CD4-positive, CD25-positive, alpha-beta regulatory T cell (primary cell): ENCODE data around the gene SLC8A1. TPM values are rescaled to one million over a fixed set of nuclear protein-coding genes. Genes with fewer than 3 reads are reported as not detected.

Source experiments
- ATAC-seq, 2 donors: fragments of 150-1000 bp; cut with Tn5 transposase; one replicate each; pipeline ENCODE4 v1.10.0; 2021; ENCODE audit warnings: low read depth in 2 of 2, moderate number of reproducible peaks in 2 of 2, moderate library complexity in 1 of 2
- DNase-seq, 3 donors: peaks; one replicate each; pipeline versions ENCODE4 v3.0.0 to v3.0.0-alpha.2; 2012 to 2022; ENCODE audit warnings: mixed read lengths in 1 of 3
- H3K27ac ChIP-seq: one replicate; pipeline ENCODE4 v1.7.0; 2013; ENCODE audit warnings: mild to moderate bottlenecking, low read length; ENCODE audit not compliant: insufficient read depth, poor library complexity, severe bottlenecking
- H3K27me3 ChIP-seq: one replicate; pipeline ENCODE4 v1.7.0; 2013; ENCODE audit warnings: low read length; ENCODE audit not compliant: control insufficient read depth, insufficient read depth
- H3K36me3 ChIP-seq: one replicate; pipeline ENCODE4 v1.7.0; 2013; ENCODE audit warnings: mild to moderate bottlenecking, low read length, moderate library complexity; ENCODE audit not compliant: control insufficient read depth, insufficient read depth
- H3K4me1 ChIP-seq: 2 replicates; pipeline ENCODE4 v1.7.0; 2013; ENCODE audit warnings: mild to moderate bottlenecking, low read length; ENCODE audit not compliant: insufficient read depth, control insufficient read depth, poor library complexity, severe bottlenecking
- H3K4me3 ChIP-seq: one replicate; pipeline ENCODE4 v1.7.0; 2013; ENCODE audit warnings: low read depth, mild to moderate bottlenecking, low read length, moderate library complexity
- H3K9me3 ChIP-seq, 2 experiments: 1 replicate in 1 of 2; 2 replicates in 1 of 2; pipeline ENCODE4 v1.7.0; 2013; ENCODE audit warnings: low read length in 2 of 2, mild to moderate bottlenecking in 1 of 2, moderate library complexity in 1 of 2; ENCODE audit not compliant: control insufficient read depth in 2 of 2
- H3K27ac Mint-ChIP-seq, 3 donors: one replicate each; pipeline ENCODE4 v1.8.0; 2020 to 2022; ENCODE audit warnings: mild to moderate bottlenecking in 3 of 3, mixed read lengths in 3 of 3, moderate library complexity in 2 of 3
- H3K27me3 Mint-ChIP-seq: one replicate; pipeline ENCODE4 v1.8.0; 2022; ENCODE audit warnings: mild to moderate bottlenecking, mixed read lengths
- H3K36me3 Mint-ChIP-seq: one replicate; pipeline ENCODE4 v1.8.0; 2020; ENCODE audit warnings: mixed read lengths
- H3K4me1 Mint-ChIP-seq, 4 donors: one replicate each; pipeline ENCODE4 v1.8.0; 2020 to 2022; ENCODE audit warnings: mixed read lengths in 4 of 4, mild to moderate bottlenecking in 1 of 4
- H3K4me3 Mint-ChIP-seq, 4 donors: one replicate each; pipeline ENCODE4 v1.8.0; 2020 to 2022; ENCODE audit warnings: mild to moderate bottlenecking in 4 of 4, mixed read lengths in 4 of 4, moderate library complexity in 3 of 4
- H3K9me3 Mint-ChIP-seq, 7 donors: one replicate each; pipeline ENCODE4 v1.8.0; 2020 to 2022; ENCODE audit warnings: mixed read lengths in 7 of 7, mild to moderate bottlenecking in 3 of 7, moderate library complexity in 2 of 7
- polyA plus RNA-seq, 4 donors: library from polyadenylated mRNA; unstranded; fragments of 300-500 nt; fragmentation: Illumina TruSeq; gene quantifications; one replicate each; pipeline ENCODE4 v1.2.3, GENCODE V29; 2021
- total RNA-seq: library from RNA; stranded (reverse); gene quantifications from one replicate; pipeline ENCODE4 v1.2.3, GENCODE V29; 2022

SLC8A1 gene
- total and polyA plus RNA-seq, 5 donors from 2014 or later, result 0.22 to 0.43 TPM; not detected in 3

DNA sequence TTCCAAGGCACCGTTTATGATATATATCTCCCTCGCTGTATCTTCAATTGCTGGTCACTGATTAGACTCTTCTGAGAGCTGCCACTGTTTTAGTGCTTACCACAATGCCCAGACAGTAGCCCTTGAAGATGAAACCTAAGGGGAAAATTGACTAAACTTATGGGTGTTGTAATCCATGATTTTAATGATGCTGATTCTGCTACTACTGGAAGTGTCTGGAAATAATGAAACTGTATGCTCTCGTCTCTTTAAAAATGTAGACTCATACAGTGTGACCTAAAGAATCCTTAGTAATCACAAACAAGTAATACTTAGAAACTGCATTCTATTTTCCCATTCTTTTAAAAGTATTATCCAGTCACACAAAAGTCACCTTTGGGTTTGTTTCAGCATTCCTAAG lies 5.5 kb upstream of the SLC8A1 start:
- Histone ChIP-seq H3K36me3 (no peaks in the 10 kb centered on the region), H3K27ac (no peak overlapping the region), H3K4me1 (no peaks in the 10 kb centered on the region), H3K9me3 (no peaks in the 10 kb centered on the region), H3K27me3 (peaks cover 4% of the 10 kb centered on the region), H3K4me3 (no peak overlapping the region)
- H3K36me3 Mint-ChIP-seq, result peaks cover 3% of the 10 kb centered on the region
- H3K4me1 Mint-ChIP-seq, result peaks cover 0 to 4% (median 2%) of the 10 kb centered on the region in 4 donors
- no peak for DNase-seq
- H3K9me3 Mint-ChIP-seq, result peaks cover 0 to 4% (median 0%) of the 10 kb centered on the region in 7 donors
- no peak overlapping the region for H3K27ac Mint-ChIP-seq
- H3K4me3 Mint-ChIP-seq, result no peak overlapping the region
- H3K27me3 Mint-ChIP-seq, result peaks cover 12% of the 10 kb centered on the region
- ATAC-seq, result no peak

DNA sequence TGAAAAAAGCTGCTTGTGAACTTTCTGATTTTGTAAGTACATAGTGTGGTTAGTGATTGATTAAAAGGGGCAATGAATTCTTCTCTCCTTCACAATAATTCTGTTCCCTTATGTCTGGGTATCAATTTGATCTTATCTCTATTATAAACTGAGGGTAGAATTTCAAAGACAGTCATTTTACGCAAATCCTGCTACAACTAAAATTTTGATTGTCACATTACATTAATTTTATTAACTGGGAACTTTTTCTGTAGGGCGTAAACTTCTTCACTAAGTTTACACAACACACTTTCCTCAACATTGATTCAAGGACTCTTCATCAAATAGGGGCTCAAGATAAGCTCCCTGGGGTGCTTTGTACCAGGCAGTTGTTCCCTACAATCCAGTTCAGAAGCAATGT lies 5.0 kb upstream of the SLC8A1 start:
- Mint-ChIP-seq H3K4me3 (no peak overlapping the region), H3K9me3 (peaks cover 0 to 5% (median 0%) of the 10 kb centered on the region in 7 donors), H3K27ac (no peak overlapping the region), H3K4me1 (peaks cover 0 to 6% (median 4%) of the 10 kb centered on the region in 4 donors), H3K36me3 (peaks cover 4% of the 10 kb centered on the region), H3K27me3 (peaks cover 15% of the 10 kb centered on the region)
- ATAC-seq (no peak), DNase-seq (no peak)
- Histone ChIP-seq H3K27me3 (peaks cover 4% of the 10 kb centered on the region), H3K4me1 (no peaks in the 10 kb centered on the region), H3K27ac (no peak overlapping the region), H3K36me3 (no peaks in the 10 kb centered on the region), H3K4me3 (no peak overlapping the region), H3K9me3 (no peaks in the 10 kb centered on the region)

DNA sequence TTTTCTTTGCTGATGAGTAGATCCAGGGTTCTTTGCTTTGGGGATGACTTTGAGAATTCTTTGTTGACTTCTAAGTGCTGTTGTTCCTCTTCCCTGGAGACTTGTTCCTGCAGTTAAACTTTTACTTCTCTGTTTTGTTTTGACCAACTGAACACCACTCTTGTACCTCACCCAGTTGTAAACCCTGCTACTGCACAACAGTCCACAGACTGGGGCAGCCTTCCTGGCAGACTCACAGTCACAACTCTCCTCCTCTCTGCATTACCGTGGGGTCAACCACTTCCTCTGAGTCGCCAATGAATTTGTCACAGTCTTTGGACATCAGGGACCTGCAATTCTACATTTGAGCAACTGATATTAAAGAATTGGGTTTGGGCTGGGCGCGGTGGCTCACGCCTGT lies 3.8 kb upstream of the SLC8A1 start:
- Mint-ChIP-seq H3K36me3 (peaks cover 4% of the 10 kb centered on the region), H3K9me3 (peaks cover 0 to 5% (median 2%) of the 10 kb centered on the region in 7 donors), H3K27ac (no peak overlapping the region), H3K27me3 (peaks cover 23% of the 10 kb centered on the region), H3K4me3 (no peak overlapping the region), H3K4me1 (peaks cover 0 to 14% (median 4%) of the 10 kb centered on the region in 4 donors)
- Histone ChIP-seq H3K9me3 (no peaks in the 10 kb centered on the region), H3K4me3 (no peak overlapping the region), H3K27ac (no peak overlapping the region), H3K4me1 (no peaks in the 10 kb centered on the region), H3K36me3 (no peaks in the 10 kb centered on the region), H3K27me3 (peaks cover 4% of the 10 kb centered on the region)
- DNase-seq, result no peak
- no peak for ATAC-seq

DNA sequence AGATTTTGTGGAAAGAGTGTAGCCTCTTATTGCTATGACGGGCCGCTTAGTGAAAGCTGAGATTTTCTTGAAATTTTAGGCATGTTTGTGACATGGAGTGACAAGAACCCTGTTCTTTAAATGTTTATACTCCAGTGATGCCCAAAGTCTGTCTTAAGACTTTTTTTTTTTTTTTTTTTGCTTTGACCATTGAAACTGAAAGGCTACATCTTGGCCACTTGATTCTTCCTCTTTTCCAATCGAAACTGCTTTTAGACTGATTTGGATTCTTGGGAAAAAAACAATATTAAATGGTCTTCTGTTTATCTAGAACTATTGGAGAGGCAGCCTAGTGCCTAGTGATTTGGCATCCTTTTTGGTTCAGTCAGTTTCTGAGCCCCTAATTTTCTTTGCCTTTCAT lies 2.4 kb upstream of the SLC8A1 start:
- peaks cover 29% of the 10 kb centered on the region for H3K27me3 Mint-ChIP-seq
- Histone ChIP-seq H3K27ac (no peak overlapping the region), H3K4me3 (no peak overlapping the region), H3K27me3 (peaks cover 6% of the 10 kb centered on the region), H3K9me3 (no peaks in the 10 kb centered on the region), H3K4me1 (no peaks in the 10 kb centered on the region), H3K36me3 (no peaks in the 10 kb centered on the region)
- H3K4me1 Mint-ChIP-seq, result peaks cover 0 to 19% (median 6%) of the 10 kb centered on the region in 4 donors
- H3K9me3 Mint-ChIP-seq, result peaks cover 0 to 6% (median 2%) of the 10 kb centered on the region in 7 donors
- H3K4me3 Mint-ChIP-seq, result peak overlapping the region in 1 of 4 donors; percentile 3
- ATAC-seq, result no peak
- H3K27ac Mint-ChIP-seq, result no peak overlapping the region
- peaks cover 4% of the 10 kb centered on the region for H3K36me3 Mint-ChIP-seq
- no peak for DNase-seq

DNA sequence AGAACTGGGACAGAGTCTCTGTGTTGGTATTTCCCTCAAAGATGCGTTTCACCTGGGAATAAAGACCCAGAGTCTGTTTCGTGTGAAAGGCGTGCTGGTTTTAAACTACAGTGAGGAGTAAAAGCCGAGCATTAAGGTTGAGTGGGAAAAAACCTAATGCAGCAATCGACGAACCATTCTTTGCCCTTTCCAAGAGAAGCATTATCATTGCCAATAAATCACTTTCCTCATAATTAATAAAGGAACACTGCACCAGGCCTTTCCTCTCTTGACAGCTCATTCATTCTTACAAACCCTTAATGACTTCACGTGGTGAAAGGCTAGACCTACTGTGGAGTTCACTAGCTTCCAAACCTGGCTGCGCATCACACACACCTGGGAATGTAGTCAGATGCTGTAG lies 896 bp upstream of the SLC8A1 start:
- Histone ChIP-seq H3K4me3 (no peak overlapping the region), H3K27ac (no peak overlapping the region), H3K4me1 (no peaks in the 10 kb centered on the region), H3K27me3 (peaks cover 6% of the 10 kb centered on the region), H3K9me3 (no peaks in the 10 kb centered on the region), H3K36me3 (no peaks in the 10 kb centered on the region)
- peaks cover 4% of the 10 kb centered on the region for H3K36me3 Mint-ChIP-seq
- H3K9me3 Mint-ChIP-seq, result peaks cover 0 to 6% (median 2%) of the 10 kb centered on the region in 7 donors
- H3K4me1 Mint-ChIP-seq, result peaks cover 0 to 19% (median 7%) of the 10 kb centered on the region in 4 donors
- H3K27me3 Mint-ChIP-seq, result peaks cover 29% of the 10 kb centered on the region
- ATAC-seq (no peak), DNase-seq (no peak)
- H3K4me3 Mint-ChIP-seq, result peak overlapping the region in 3 of 4 donors; percentile 2 to 86 (median 74)
- no peak overlapping the region for H3K27ac Mint-ChIP-seq

DNA sequence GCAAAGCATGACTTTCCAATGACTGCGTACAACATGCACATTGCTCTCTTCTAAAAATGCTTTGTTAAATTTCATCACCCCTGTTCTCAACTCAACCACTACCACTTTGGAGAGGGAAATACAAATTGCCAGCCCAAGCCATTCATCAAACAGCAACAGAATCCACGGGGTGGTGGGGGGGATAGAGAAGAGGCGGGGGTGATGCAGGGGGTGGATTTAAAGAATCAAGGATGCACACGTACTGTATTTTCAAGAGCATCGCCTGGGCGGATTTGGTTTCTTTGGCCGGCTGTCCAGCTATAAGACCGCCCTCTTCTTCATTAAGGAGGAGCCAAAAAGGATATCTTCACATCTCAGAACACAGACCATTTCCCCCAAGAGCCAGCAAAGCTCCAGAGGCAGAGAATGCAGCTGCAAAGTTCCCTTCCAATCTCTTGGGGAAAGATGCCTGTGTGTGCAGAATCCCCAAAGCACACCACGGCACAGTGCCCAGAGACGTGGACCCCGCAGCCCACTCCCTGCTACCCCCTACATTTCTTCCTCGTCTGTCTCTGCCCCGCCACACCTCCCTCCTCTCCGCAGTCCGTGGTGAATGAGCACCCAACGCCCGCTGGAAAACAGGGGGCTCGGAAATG lies 977 bp downstream of the SLC8A1 start:
- H3K9me3 ChIP-seq, result no peaks in the 10 kb centered on the region
- no peak overlapping the region for H3K27ac ChIP-seq
- no peaks in the 10 kb centered on the region for H3K36me3 ChIP-seq
- H3K4me3 Mint-ChIP-seq, result peak overlapping the region; percentile 62 to 87 (median 80)
- peaks cover 29% of the 10 kb centered on the region for H3K27me3 Mint-ChIP-seq
- H3K27me3 ChIP-seq, result peaks cover 6% of the 10 kb centered on the region
- peaks cover 4% of the 10 kb centered on the region for H3K36me3 Mint-ChIP-seq
- no peak overlapping the region for H3K27ac Mint-ChIP-seq
- H3K4me1 Mint-ChIP-seq, result peaks cover 0 to 19% (median 7%) of the 10 kb centered on the region in 4 donors
- ATAC-seq, result no peak
- H3K4me1 ChIP-seq, result no peaks in the 10 kb centered on the region
- H3K4me3 ChIP-seq, result no peak overlapping the region
- H3K9me3 Mint-ChIP-seq, result peaks cover 0 to 8% (median 2%) of the 10 kb centered on the region in 7 donors
- DNase-seq, result peak in 1 of 3 donors; percentile 1

DNA sequence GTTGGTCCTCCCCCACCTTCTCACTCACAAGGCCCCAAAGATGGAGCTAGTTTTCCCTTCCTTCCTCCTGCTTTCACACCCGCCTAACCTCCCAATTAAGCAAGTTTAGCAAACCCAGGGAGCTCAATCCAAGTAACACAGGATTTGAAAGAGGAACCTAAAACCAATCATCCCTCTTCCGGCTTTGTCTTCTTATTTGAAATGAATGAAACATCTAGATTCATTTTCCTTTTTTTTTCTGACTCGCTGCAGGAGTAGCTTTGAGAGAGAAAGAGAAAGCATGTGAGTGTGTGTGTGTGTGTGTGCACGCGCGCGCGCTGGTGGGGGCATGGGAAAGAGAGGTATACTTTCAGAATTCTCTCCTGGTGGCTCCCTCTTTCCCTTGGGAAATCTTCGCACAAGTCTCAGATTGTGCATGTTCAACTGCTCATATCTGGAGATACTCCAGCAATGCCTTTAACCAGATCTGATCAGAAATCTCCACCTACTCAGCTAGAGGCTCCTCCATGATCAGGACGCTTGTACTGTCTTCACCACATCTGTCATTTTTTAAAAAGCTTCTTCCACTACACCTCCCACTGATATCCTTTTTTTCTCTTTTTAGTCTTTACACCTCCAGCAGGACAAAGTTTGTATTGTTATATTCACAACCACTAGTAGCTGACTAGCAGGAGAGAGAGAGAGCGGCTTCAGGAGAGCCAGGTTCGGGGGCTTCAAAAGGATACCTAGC lies 1.7 kb downstream of the SLC8A1 start:
- Histone ChIP-seq H3K27ac (no peak overlapping the region), H3K27me3 (peaks cover 6% of the 10 kb centered on the region), H3K9me3 (no peaks in the 10 kb centered on the region), H3K4me1 (no peaks in the 10 kb centered on the region), H3K4me3 (no peak overlapping the region), H3K36me3 (no peaks in the 10 kb centered on the region)
- Mint-ChIP-seq H3K4me1 (peaks cover 0 to 19% (median 7%) of the 10 kb centered on the region in 4 donors), H3K27ac (no peak overlapping the region), H3K36me3 (peaks cover 4% of the 10 kb centered on the region), H3K4me3 (peak overlapping the region; percentile 73 to 87 (median 83)), H3K9me3 (peaks cover 0 to 8% (median 2%) of the 10 kb centered on the region in 7 donors), H3K27me3 (peaks cover 29% of the 10 kb centered on the region)
- peak in 1 of 3 donors; percentile 23 for DNase-seq
- no peak for ATAC-seq
